LNCaP clone FGC (cell line): Measurements from ENCODE around the gene CELF5.
"Not testable (repeated sequence)": the region's sequence is repeated elsewhere in the genome, so short reads cannot be mapped to it uniquely, and the experiment has no call there.

Experiments used
- DNase-seq: peaks from one replicate; pipeline ENCODE4 v3.0.0-alpha.2; 2011; ENCODE audit warnings: low read depth
- H3K4me3 ChIP-seq: 2 replicates; pipeline ENCODE4 v1.5.1; 2011; ENCODE audit warnings: mild to moderate bottlenecking, low read depth, low read length, control low read depth
- CTCF ChIP-seq: IDR thresholded peaks from 2 replicates; pipeline ENCODE4 v1.5.1; 2012; ENCODE audit warnings: mild to moderate bottlenecking; ENCODE audit not compliant: control insufficient read depth, insufficient read depth; ENCODE audit errors: extremely low read depth

CELF5 gene

GRCh38 chr19:3336680-3337523, 112.4 kb downstream of the CELF5 start:
- TF ChIP-seq CTCF: no peak
- peak; percentile 74 for DNase-seq
- H3K4me3 ChIP-seq: no peak overlapping the region

GRCh38 chr19:3338541-3339181, 114.2 kb downstream of the CELF5 start:
- no peak overlapping the region for H3K4me3 ChIP-seq
- DNase-seq: no peak
- TF ChIP-seq CTCF: no peak

GRCh38 chr19:3340340-3340739, 115.9 kb downstream of the CELF5 start:
- TF ChIP-seq CTCF: no peak
- no peak overlapping the region for H3K4me3 ChIP-seq
- DNase-seq: no peak

GRCh38 chr19:3342246-3342645, 117.8 kb downstream of the CELF5 start:
- no peak for DNase-seq
- H3K4me3 ChIP-seq: no peak overlapping the region
- TF ChIP-seq CTCF: no peak

- H3K4me3 ChIP-seq, DNase-seq: not testable (repeated sequence)
Measured at GRCh38 chr19:3342962-3343361, 118.5 kb downstream of the CELF5 start.

- peak; percentile 47 for DNase-seq
- H3K4me3 ChIP-seq: no peak overlapping the region
- TF ChIP-seq CTCF: no peak
Measured at GRCh38 chr19:3343619-3344502, 119.4 kb downstream of the CELF5 start.
